ENCODE results near the gene CHRNA4. TPM values are rescaled to one million over a fixed set of nuclear protein-coding genes. Genes with fewer than 3 reads are reported as not detected.

Gene CHRNA4
- total RNA-seq, 6 experiments from 2014 or later: 4.6 to 165 (median 26.8) TPM

DNA sequence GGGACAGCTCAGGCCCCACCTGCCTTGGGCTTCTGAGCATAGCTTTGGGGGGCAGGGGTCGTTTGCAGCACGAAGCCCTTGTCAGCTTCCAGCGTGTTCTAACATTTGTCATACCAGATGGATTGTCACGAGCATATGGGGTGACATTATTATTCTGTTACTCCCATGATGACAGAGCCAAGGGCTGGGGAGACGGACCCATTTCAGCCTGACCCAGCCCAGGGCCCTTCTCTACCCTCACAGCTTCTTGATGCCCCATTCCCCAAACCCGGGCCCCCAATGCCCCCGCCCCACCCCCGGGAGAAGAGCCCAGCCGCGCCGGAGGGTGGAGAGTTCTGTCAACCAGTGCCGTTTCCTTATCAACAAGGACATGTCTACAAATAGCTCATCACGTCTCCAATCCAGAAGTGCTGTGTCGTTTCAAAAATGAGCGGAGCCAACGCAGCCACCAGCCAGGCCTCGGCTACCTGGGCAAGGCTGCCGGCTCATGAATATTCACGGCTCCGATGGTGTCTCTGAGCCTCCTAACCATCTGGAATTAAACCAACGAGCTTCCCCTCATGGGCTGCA, 9.6 kb upstream of the CHRNA4 start:
- 34% methylated on average over 8 of the region's 21 CpGs for WGBS (ENCODE audit: insufficient coverage, low coverage, low lambda C conversion rate, missing lambda C conversion rate)
- H3K9me3 ChIP-seq: no peaks in the 10 kb centered on the region
- intact Hi-C loops (cut with DNase I): no loop called here
- no peak overlapping the region for H3K27ac ChIP-seq
- ATAC-seq: no peak
- H3K4me1 ChIP-seq: peaks cover 0 to under 1% (median 0%) of the 10 kb centered on the region in 4 donors
- TF ChIP-seq, protein P1, sequence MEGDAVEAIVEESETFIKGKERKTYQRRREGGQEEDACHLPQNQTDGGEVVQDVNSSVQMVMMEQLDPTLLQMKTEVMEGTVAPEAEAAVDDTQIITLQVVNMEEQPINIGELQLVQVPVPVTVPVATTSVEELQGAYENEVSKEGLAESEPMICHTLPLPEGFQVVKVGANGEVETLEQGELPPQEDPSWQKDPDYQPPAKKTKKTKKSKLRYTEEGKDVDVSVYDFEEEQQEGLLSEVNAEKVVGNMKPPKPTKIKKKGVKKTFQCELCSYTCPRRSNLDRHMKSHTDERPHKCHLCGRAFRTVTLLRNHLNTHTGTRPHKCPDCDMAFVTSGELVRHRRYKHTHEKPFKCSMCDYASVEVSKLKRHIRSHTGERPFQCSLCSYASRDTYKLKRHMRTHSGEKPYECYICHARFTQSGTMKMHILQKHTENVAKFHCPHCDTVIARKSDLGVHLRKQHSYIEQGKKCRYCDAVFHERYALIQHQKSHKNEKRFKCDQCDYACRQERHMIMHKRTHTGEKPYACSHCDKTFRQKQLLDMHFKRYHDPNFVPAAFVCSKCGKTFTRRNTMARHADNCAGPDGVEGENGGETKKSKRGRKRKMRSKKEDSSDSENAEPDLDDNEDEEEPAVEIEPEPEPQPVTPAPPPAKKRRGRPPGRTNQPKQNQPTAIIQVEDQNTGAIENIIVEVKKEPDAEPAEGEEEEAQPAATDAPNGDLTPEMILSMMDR (IDR thresholded peaks at IDR 0.05): no peak
- TF ChIP-seq POLR2A (IDR thresholded peaks at IDR 0.05): no peak
- no peak overlapping the region for H3K4me3 ChIP-seq
- no peak for DNase-seq
- H3K36me3 ChIP-seq: no peaks in the 10 kb centered on the region
- H3K27me3 ChIP-seq: no peaks in the 10 kb centered on the region

DNA sequence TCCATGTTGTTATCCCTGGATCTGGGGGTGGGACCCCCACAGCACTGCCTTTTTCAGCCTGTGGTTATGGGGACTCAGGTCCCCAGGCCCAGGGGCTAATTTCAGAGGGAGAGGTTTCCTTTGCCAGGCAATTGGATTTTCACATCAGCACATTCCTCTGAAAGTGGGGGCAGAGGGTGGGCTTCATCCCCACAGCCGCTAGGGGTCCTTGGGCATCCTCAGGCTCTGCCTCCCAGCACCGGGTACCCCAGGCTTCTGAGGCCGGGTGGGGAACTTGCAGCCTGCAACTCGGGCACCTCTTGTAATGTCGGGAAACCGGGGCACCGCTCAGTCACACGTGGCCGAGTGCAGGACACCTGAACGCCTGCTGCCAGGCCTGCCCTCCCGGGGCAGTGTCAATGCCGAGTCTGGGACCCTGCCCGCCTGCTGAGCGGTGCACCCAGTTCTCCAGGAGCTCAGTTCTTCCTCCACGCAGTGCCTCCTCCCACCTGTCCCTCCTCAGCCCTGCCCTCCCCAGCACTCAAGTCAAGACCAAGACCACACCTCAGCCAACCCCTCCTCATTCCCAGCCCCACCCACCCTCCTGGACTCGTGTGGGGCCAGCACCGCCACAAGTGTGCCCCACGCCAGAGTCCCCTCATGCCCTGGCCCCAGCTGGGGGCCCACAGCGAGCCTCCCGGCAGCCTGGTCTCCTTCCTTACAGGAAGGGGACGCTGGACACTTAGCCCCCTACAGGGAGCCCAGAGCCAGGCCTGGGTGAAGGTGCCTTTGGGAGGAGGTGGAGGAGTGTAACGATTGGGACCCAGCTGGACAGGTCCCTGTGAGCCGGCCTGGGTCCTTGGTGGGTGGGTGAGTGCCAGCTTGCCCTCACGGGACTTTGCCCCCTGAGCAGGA, 8.8 kb upstream of the CHRNA4 start:
- intact Hi-C loops (cut with DNase I): no loop called here
- 64% methylated on average over 9 of the region's 24 CpGs for WGBS (ENCODE audit: insufficient coverage, low coverage, low lambda C conversion rate, missing lambda C conversion rate)

DNA sequence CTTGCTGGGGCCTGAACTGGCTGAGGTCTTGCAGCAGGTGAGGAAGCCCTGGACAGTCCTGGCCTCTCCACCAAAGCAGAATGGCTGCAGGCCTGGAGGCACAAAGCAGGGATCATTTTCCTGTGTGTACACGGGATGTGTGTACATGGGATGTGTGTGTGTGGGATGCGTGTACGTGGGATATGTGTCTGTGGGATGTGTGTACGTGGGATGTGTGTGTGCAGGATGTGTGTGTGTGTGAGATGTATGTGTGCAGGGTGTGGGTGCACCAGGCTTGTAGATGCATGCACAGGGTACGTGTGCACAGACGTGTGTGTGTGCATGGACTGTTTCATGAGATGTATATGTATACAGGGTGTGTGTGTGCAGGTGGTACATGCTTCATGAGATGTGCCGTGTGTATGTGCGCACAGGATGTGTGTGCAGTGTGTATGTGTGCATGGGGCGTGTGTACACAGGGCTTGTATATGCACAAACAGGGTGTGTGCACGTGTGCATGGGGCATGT, 7.9 kb upstream of the CHRNA4 start:
- ATAC-seq (no peak), DNase-seq (no peak)
- Histone ChIP-seq H3K36me3 (no peaks in the 10 kb centered on the region), H3K27me3 (no peaks in the 10 kb centered on the region), H3K4me3 (no peak overlapping the region), H3K27ac (no peak overlapping the region), H3K9me3 (no peaks in the 10 kb centered on the region), H3K4me1 (peaks cover 0 to 8% (median 2%) of the 10 kb centered on the region in 4 donors)
- TF ChIP-seq POLR2A (IDR thresholded peaks at IDR 0.05): no peak
- TF ChIP-seq, protein P1 (IDR thresholded peaks at IDR 0.05): no peak
- intact Hi-C loops (cut with DNase I): no loop called here
- WGBS (ENCODE audit: insufficient coverage, low coverage, low lambda C conversion rate, missing lambda C conversion rate): 86% methylated on average over 9 of the region's 10 CpGs

More for the DNA sequence above, 8.8 kb upstream of the CHRNA4 start:
- no peak overlapping the region for H3K4me3 ChIP-seq
- peaks cover 0 to 5% (median 2%) of the 10 kb centered on the region in 4 donors for H3K4me1 ChIP-seq
- ATAC-seq (no peak), DNase-seq (no peak)
- H3K9me3 ChIP-seq: no peaks in the 10 kb centered on the region
- H3K27ac ChIP-seq: no peak overlapping the region
- no peaks in the 10 kb centered on the region for H3K36me3 ChIP-seq
- TF ChIP-seq, protein P1 (IDR thresholded peaks at IDR 0.05): no peak
- no peak for TF ChIP-seq POLR2A (IDR thresholded peaks at IDR 0.05)
- no peaks in the 10 kb centered on the region for H3K27me3 ChIP-seq

DNA sequence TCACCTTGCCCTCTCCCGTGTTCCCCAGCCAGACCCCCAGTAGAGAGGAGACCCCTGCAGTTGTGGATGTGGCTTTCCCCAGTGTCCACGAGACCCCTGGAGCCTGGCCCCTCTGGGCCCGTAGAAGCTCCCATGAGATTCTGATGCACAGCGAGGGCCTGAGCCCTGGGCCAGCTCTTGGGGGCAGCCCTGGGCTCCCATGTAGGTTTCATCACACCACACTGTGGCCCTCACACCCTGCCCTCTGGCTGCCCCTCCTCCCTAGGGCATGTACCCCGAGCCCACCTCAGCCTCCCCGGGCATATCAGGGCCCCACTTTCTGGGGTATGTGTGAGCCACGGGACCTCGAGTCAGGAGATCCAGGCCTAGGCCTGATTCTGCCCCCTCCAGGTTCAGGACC, 7.0 kb upstream of the CHRNA4 start:
- H3K27me3 ChIP-seq: no peaks in the 10 kb centered on the region
- H3K36me3 ChIP-seq: no peaks in the 10 kb centered on the region
- TF ChIP-seq POLR2A (IDR thresholded peaks at IDR 0.05): no peak
- TF ChIP-seq, protein P1 (IDR thresholded peaks at IDR 0.05): no peak
- H3K4me1 ChIP-seq: peaks cover 0 to 18% (median 5%) of the 10 kb centered on the region in 4 donors
- intact Hi-C loops (cut with DNase I): no loop called here
- no CpG with 5 or more reads among the region's 8 CpGs for WGBS (ENCODE audit: insufficient coverage, low coverage, low lambda C conversion rate, missing lambda C conversion rate)
- no peaks in the 10 kb centered on the region for H3K9me3 ChIP-seq
- ATAC-seq: no peak
- no peak for DNase-seq
- no peak overlapping the region for H3K27ac ChIP-seq
- H3K4me3 ChIP-seq: no peak overlapping the region

Data from right lobe of liver (tissue), 6 donors.